Activated T-helper 1 cell treated with anti-CD3 and anti-CD28 coated beads, Interleukin-12 subunit alpha, Interleukin-12 subunit beta, Interleukin-2, Interleukin-4 antibody, amounts not matched to agents 30 ng/mL and 10 ng/mL and 1 ng/mL, durations not matched to agents 14 hours and 24 hours and 36 hours (primary cell): Measurements from ENCODE around the gene CACNA1B. TPM values are rescaled to one million over a fixed set of nuclear protein-coding genes. Genes with fewer than 3 reads are reported as not detected.

Experiments
- DNase-seq: peaks from one replicate; pipeline ENCODE4 v3.0.0; 2021; ENCODE audit warnings: low spot score
- H3K27ac Mint-ChIP-seq: one replicate; pipeline ENCODE4 v1.8.0; 2021; ENCODE audit warnings: mild to moderate bottlenecking, mixed read lengths
- H3K27me3 Mint-ChIP-seq: one replicate; pipeline ENCODE4 v1.8.0; 2022; ENCODE audit warnings: mild to moderate bottlenecking, moderate library complexity, mixed read lengths; ENCODE audit not compliant: insufficient read depth
- H3K36me3 Mint-ChIP-seq: one replicate; pipeline ENCODE4 v1.8.0; 2021; ENCODE audit warnings: low read depth, mixed read lengths
- H3K4me1 Mint-ChIP-seq: one replicate; pipeline ENCODE4 v1.8.0; 2021; ENCODE audit warnings: low read depth, mixed read lengths
- H3K4me3 Mint-ChIP-seq: one replicate; pipeline ENCODE4 v1.8.0; 2021; ENCODE audit warnings: mild to moderate bottlenecking, moderate library complexity, mixed read lengths
- H3K9me3 Mint-ChIP-seq: one replicate; pipeline ENCODE4 v1.8.0; 2021; ENCODE audit warnings: mixed read lengths
- intact Hi-C: fragments of 100-400 bp; cut with micrococcal nuclease; formaldehyde crosslinking; loops from one replicate; pipeline ENCODE4 v1.15.1; 2024
- total RNA-seq: library from RNA; stranded (reverse); gene quantifications from 2 replicates; pipeline ENCODE4 v1.2.3, GENCODE V29; 2022

The CACNA1B gene
- total RNA-seq, 1 donor from 2014 or later, result not detected

DNA sequence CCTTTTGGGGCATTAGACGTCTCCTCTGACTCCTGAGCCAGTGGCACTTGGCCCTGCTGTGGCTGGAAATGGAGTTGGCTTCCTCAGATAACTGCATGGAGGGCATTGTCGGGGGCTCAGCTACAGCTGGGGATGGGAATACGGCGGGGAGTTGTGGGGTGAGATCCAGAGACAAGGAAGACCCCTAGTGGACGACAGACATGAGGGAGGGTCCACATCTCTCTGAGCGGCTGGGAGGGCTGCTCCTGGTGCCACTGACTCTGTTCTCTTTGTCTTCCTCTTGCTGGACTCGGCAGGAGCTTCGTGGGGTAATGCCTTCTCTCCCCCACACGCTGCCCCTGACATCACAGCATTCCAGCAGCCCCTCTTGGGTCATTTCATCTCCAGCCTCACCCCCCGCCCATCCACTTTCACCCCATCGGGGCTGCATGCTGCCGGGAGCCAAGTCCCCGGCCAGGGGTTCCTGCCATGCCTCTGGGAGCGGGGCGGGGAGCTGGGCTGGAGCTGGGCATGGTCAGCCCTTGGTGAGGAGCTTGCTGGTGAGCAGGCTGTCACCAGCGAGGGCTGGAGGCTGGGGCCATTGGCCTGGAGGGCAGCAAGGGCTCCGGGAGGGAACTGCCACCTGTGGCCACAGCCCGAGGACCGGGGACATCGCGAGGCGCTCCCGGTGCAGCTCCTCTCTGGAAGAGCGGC is 172.3 kb downstream of the CACNA1B start:
- Mint-ChIP-seq H3K9me3 (no peaks in the 10 kb centered on the region), H3K27me3 (peaks cover 2% of the 10 kb centered on the region), H3K27ac (no peak overlapping the region), H3K36me3 (no peaks in the 10 kb centered on the region), H3K4me1 (no peaks in the 10 kb centered on the region), H3K4me3 (no peak overlapping the region)
- DNase-seq, result no peak
- intact Hi-C loops, result no loop called here

DNA sequence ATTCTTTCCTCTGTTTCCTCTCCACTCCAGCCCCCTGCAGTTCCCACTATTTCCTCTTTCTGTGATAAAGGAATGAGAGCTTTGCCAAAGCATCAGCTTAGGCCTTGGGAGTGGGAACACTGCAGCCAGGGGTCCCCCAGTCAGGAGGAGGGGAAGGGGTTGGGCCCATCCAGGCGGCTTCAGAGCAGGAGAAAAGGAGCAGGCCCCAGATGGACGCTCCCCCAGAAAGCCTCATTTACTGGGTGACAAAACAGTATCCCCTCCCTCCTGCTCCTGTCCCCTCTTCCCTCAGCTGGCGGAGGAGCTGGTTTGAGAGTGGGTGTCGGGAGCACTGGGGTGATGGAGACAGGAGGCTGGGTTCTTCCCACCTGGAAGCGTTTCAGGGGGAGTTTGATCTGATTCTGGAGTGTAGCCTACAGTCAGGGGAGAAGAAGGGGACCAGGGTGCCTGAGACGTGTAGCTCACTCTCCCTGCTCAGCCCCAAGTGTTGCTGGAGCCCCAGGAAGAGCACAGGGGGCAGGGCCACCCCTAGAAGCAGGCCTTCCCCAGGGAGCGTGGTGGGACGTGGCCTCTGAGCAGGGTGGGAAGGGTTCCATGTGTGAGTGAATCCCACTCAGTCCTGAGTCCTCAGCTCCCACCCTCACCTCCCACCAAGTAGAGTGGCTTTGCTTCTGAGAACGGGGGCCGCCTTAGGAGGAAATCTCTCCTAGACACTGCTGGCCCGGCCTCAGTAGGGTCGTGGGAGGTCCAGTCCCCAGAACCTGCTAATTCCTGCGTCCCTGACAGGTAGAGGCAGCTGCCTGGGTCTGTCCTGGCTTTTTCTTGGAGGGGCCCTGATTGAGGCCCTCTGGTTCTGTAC is 173.1 kb downstream of the CACNA1B start:
- H3K27ac Mint-ChIP-seq, result no peak overlapping the region
- no peaks in the 10 kb centered on the region for H3K36me3 Mint-ChIP-seq
- intact Hi-C loops, result no loop called here
- H3K4me1 Mint-ChIP-seq, result no peaks in the 10 kb centered on the region
- H3K9me3 Mint-ChIP-seq, result no peaks in the 10 kb centered on the region
- H3K4me3 Mint-ChIP-seq, result no peak overlapping the region
- no peak for DNase-seq
- peaks cover 2% of the 10 kb centered on the region for H3K27me3 Mint-ChIP-seq

DNA sequence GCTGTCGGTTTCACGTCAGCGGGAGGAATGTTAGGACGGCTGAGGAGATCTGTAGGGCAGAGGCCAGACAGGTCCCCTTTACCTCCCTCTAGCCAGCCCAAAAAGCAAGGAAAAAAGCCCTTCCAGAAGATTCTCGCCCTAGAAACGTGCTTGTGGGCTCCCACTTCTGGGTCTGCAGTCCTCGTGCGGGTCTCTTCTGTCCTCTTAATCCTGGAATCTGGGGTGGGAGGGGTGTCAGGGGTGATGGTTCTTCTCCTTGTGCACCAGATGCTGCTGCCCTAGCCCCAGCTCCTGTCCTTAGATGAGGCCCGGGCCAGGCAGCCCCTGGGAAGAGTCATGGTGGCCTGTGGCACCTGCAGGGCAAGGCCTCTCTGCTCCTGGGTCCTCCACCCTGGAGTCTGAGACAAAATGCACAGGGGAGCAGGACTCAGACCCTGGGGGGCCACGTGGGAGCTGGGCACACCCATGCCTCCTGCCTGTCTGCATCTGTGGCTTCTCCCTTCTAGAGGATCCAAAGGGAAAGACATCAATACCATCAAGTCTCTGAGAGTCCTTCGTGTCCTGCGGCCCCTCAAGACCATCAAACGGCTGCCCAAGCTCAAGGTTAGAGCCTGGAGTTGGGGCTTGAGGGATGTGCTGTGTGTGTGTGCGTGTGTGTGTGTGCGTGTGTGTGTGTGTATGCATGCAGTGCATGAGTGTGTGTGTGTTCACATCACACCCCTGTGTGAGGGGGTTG is 174.2 kb downstream of the CACNA1B start:
- no peaks in the 10 kb centered on the region for H3K36me3 Mint-ChIP-seq
- H3K27me3 Mint-ChIP-seq, result peaks cover 2% of the 10 kb centered on the region
- H3K4me3 Mint-ChIP-seq, result no peak overlapping the region
- intact Hi-C loops, result no loop called here
- no peak for DNase-seq
- no peaks in the 10 kb centered on the region for H3K9me3 Mint-ChIP-seq
- H3K27ac Mint-ChIP-seq, result no peak overlapping the region
- no peaks in the 10 kb centered on the region for H3K4me1 Mint-ChIP-seq

DNA sequence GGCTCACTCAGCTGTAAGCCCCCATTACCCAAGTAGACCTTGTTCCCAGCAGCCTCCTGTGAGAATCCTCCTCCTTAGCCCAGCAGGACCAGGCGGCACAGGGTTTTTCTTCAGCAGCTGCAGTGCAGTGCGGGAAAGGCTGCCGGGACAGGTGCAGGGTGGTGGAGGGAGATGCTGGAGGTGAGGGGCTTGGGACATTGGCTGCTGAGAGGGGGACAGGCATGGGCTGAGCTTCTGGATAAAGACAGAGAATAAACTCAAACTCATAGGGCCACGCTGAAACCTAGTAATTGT is 174.7 kb downstream of the CACNA1B start:
- Mint-ChIP-seq H3K4me1 (no peaks in the 10 kb centered on the region), H3K27ac (no peak overlapping the region), H3K36me3 (no peaks in the 10 kb centered on the region), H3K4me3 (no peak overlapping the region), H3K27me3 (peaks cover 2% of the 10 kb centered on the region), H3K9me3 (no peaks in the 10 kb centered on the region)
- intact Hi-C loops, result no loop called here
- DNase-seq, result no peak

DNA sequence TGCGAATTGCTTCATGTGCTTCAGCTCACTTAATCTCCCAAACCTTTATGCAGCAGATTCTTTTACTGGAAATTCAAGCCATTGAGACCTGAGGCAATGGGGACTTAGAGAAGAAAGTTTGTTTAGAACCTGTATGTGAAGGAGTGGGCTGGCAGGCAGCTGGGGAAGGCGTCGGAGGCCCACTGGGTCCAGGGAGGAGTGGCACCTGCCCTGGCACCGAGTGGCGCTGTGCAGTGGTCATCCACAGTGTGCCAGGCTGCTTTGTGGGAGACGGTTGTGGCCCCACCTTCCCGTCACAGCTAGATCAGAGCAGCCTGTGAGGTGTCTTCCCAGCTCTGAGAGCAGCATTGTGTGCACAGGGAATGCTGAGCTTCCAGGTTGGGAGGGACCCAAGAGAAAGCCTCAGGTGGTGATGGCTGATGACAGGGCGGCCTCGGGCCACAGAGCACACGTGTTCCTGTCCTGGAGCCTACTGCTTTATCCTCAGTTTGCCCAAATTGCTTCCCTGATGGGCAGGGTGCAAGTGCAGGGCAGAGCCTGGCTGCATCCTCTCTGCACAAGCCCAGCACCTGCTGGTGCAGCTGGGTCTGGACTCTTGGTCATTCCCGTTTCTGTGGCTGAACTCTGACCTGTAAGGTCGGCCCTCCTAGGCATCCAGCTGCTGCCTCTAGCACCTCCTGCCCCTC is 175.2 kb downstream of the CACNA1B start:
- Mint-ChIP-seq H3K4me3 (no peak overlapping the region), H3K36me3 (no peaks in the 10 kb centered on the region), H3K9me3 (no peaks in the 10 kb centered on the region), H3K4me1 (no peaks in the 10 kb centered on the region), H3K27me3 (peaks cover 2% of the 10 kb centered on the region), H3K27ac (no peak overlapping the region)
- no peak for DNase-seq
- intact Hi-C loops, result no loop called here

DNA sequence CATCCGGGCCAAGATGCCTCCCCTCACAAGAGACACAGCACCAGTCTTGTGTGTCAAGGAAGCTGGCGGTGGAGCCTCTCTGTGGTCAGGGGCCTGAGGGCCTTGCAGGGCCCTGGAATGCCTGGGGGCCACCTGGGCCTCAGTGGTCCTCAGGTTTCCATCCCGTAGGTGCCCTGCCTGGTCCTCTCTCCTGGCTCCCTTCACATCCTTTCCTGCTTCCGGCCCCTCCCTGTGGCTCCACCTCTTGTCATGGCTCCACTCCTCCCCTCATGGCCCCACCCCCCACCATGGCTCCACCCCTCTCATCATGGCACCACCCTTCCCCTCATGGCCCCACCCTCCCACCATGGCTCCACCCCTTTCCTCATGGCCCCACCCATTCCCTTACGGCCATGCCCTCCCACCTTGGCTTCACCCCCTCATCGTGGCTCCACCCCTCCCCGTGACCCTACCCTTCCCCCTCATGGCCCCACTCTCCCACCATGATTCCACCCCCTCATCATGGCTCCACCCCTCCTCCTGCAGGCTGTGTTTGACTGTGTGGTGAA is 175.8 kb downstream of the CACNA1B start:
- no peak for DNase-seq
- intact Hi-C loops, result no loop called here
- Mint-ChIP-seq H3K36me3 (no peaks in the 10 kb centered on the region), H3K27me3 (peaks cover 2% of the 10 kb centered on the region), H3K4me1 (no peaks in the 10 kb centered on the region), H3K27ac (no peak overlapping the region), H3K4me3 (no peak overlapping the region), H3K9me3 (no peaks in the 10 kb centered on the region)

DNA sequence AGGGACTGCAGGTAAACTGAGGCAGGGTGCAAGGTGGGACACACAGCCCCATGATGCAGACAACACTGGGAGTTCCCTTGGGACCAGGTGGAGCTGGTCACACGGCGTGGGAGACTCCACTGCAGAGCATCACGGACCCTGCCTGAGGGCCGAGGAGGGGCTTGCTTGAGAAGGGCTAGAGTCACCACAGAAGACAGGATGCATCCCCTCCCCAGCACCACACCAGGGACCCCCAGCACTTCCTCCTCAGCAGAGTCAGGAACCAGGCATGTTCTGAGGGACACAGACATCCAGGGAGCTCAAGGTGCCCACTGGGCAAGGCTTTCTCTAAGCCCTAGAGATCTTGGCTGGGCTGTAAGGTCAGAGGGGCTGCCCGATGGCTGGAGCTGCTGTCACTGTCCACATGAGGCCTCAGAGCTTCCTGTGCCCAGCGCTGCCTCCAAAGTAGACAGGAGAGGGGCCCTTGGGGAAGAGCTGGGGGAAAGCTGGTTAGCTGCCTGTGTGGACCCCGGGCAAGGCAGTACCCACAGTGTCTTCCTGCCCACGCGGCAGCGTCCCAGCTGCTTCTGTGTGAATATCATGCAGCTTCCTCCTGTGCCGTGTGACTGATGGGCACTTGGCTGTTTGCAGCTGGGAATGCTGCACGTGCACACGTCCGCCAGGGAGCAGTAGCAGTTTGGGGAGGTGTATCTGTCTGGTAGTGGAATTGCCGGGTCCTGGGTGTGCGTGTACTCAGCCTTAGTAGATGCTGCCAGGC is 176.6 kb downstream of the CACNA1B start:
- Mint-ChIP-seq H3K4me1 (no peaks in the 10 kb centered on the region), H3K4me3 (no peak overlapping the region), H3K27ac (no peak overlapping the region), H3K36me3 (no peaks in the 10 kb centered on the region), H3K9me3 (no peaks in the 10 kb centered on the region), H3K27me3 (peaks cover 2% of the 10 kb centered on the region)
- no peak for DNase-seq
- intact Hi-C loops, result no loop called here

DNA sequence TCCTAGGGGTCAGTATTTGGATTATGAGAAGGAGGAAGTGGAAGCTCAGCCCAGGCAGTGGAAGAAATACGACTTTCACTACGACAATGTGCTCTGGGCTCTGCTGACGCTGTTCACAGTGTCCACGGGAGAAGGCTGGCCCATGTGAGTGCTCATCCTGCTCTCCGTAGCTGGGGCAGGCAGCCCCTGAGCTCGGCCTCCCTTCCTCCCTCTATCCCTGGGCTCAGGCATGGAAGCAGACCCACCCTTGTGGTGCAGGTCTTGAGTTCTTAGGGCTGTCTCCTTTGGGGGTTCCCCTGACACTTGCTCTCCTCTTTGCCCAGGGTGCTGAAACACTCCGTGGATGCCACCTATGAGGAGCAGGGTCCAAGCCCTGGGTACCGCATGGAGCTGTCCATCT is 180.1 kb downstream of the CACNA1B start:
- Mint-ChIP-seq H3K27me3 (no peaks in the 10 kb centered on the region), H3K4me1 (no peaks in the 10 kb centered on the region), H3K36me3 (no peaks in the 10 kb centered on the region), H3K27ac (no peak overlapping the region), H3K4me3 (no peak overlapping the region), H3K9me3 (no peaks in the 10 kb centered on the region)
- intact Hi-C loops, result no loop called here
- no peak for DNase-seq

DNA sequence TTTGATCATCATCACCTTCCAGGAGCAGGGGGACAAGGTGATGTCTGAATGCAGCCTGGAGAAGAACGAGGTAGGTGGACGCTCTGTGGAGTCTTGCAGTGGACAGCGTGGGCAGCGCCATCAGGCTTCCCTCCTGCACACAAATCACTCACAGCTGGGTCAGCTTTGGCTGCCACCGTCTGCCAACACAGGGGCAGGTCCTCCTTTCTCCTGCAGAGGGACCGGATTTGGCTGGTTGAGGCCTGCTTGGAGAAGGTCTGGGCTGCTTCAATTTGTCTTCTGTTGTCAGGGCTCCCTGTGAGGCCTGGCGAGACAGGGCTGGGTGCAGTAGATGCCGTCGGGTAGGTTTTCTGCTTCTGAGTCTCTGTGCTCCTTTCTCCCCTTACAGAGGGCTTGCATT is 180.6 kb downstream of the CACNA1B start:
- Mint-ChIP-seq H3K9me3 (no peaks in the 10 kb centered on the region), H3K36me3 (no peaks in the 10 kb centered on the region), H3K4me1 (no peaks in the 10 kb centered on the region), H3K27ac (no peak overlapping the region), H3K27me3 (no peaks in the 10 kb centered on the region), H3K4me3 (no peak overlapping the region)
- intact Hi-C loops, result no loop called here
- DNase-seq, result no peak

DNA sequence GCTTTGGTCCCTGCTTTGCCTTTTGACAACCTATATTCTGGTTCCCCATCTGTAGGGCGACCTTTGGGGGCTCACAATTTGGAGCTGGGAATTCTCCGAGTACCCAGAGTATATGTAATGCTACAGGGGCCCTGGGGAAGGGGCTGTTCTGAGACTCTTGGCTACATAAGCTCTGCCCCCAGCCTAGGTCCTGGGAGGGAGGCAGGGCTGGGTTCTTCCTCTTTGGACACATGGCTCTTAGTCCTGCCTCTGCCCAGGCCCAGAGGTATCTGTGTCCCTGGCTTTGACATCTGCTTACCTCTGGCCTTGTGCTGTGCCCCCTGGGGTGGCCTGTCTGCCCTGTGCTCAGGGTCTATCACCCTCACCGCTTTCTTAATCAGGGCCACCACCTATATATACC is 181.6 kb downstream of the CACNA1B start:
- DNase-seq, result no peak
- Mint-ChIP-seq H3K4me1 (no peaks in the 10 kb centered on the region), H3K9me3 (no peaks in the 10 kb centered on the region), H3K27me3 (no peaks in the 10 kb centered on the region), H3K36me3 (no peaks in the 10 kb centered on the region), H3K4me3 (no peak overlapping the region), H3K27ac (no peak overlapping the region)
- intact Hi-C loops, result no loop called here

DNA sequence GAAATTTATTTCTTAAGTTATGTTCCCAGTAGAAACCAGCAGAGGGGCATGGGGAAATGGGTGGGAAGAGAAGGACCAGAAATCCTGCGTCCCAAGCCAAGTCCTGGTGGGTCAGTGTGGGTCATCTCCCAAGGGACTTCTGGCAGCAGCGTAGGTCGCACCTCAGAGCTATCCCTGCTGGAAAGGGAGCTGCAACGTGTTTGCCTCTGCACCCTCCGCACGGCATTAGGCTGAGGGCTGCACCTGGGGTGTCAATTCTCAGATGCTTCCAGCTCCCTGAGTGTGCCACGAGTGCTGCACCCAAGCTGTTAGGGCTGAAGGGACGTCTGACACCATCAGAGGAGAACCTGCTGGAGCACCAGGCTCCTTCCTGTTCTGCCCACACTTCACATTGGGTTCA is 182.8 kb downstream of the CACNA1B start:
- no peaks in the 10 kb centered on the region for H3K9me3 Mint-ChIP-seq
- H3K36me3 Mint-ChIP-seq, result no peaks in the 10 kb centered on the region
- no peak overlapping the region for H3K4me3 Mint-ChIP-seq
- no peaks in the 10 kb centered on the region for H3K27me3 Mint-ChIP-seq
- no peak for DNase-seq
- no peaks in the 10 kb centered on the region for H3K4me1 Mint-ChIP-seq
- intact Hi-C loops, result no loop called here
- H3K27ac Mint-ChIP-seq, result no peak overlapping the region

DNA sequence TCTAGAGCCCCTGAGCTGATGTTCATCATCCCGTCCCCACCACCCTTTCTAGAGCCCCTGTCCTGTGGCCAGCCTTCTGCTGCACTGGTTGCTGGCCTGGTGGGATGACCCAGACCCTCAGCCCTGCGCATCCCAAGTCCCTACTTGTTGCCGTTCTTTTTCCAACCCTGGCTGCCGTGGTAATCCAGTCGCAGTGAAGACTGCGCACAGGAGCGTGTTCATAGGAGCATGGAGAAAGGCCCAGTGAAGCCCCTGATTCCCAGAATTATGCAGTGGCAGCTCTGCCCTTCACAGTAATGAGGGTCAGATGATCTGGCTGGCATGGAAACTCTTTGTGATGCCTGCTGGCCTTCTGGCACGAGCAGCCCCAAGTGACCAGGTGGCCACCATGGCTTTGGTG is 183.3 kb downstream of the CACNA1B start:
- intact Hi-C loops, result no loop called here
- no peak for DNase-seq
- Mint-ChIP-seq H3K27me3 (no peaks in the 10 kb centered on the region), H3K4me1 (no peaks in the 10 kb centered on the region), H3K4me3 (no peak overlapping the region), H3K36me3 (no peaks in the 10 kb centered on the region), H3K27ac (no peak overlapping the region), H3K9me3 (no peaks in the 10 kb centered on the region)
